Neural progenitor cell (in vitro differentiated cells): ENCODE data around the gene PTOV1.

Source experiments
- EZH2 ChIP-seq: fragments of 200-600 bp; sonication (generic); IDR thresholded peaks from 2 replicates; pipeline ENCODE4 v1.6.1; 2017; ENCODE audit warnings: antibody characterized with exemption, mild to moderate bottlenecking, moderate library complexity
- EZH2phosphoT487 ChIP-seq: fragments of 200-600 bp; sonication (generic); IDR thresholded peaks from 2 replicates; pipeline ENCODE4 v1.6.1; 2017; ENCODE audit warnings: antibody characterized with exemption
- TF ChIP-seq, protein P1 (sequence below): fragments of 200-600 bp; sonication (generic); IDR thresholded peaks from 2 replicates; pipeline ENCODE4 v1.5.1; 2017; ENCODE audit warnings: antibody characterized with exemption, mild to moderate bottlenecking

DNA sequence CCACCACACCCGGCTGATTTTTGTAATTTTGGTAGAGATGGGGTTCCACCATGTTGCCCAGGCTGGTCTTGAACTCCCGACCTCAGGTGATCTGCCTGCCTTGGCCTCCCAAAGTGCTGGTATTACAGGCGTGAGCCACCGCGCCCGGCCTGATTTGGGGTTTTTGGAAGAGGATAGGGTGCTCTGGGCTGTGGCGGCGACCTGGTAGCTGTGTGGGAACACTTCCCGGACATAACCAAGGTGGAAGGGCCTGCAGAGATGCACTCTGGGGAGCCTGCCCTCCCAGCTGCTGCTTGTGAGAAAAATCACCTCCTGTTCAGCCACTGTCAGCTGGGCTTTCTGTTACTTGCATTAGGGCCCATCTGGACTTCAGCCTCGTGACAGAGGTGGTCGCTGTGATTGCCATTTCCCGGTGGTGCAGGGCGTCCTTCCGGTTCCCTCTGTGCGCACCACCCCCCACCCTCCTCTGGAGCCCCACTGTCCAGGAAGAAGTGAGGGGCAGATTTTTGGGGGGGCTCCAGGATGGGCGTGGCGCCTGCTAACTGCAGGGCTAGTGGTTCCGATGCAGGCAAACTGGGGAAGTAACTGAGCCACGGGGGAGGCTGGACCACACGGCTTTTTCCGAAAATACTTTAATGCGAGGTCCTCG, 38.2 kb downstream of the PTOV1 start:
- TF ChIP-seq, protein P1, sequence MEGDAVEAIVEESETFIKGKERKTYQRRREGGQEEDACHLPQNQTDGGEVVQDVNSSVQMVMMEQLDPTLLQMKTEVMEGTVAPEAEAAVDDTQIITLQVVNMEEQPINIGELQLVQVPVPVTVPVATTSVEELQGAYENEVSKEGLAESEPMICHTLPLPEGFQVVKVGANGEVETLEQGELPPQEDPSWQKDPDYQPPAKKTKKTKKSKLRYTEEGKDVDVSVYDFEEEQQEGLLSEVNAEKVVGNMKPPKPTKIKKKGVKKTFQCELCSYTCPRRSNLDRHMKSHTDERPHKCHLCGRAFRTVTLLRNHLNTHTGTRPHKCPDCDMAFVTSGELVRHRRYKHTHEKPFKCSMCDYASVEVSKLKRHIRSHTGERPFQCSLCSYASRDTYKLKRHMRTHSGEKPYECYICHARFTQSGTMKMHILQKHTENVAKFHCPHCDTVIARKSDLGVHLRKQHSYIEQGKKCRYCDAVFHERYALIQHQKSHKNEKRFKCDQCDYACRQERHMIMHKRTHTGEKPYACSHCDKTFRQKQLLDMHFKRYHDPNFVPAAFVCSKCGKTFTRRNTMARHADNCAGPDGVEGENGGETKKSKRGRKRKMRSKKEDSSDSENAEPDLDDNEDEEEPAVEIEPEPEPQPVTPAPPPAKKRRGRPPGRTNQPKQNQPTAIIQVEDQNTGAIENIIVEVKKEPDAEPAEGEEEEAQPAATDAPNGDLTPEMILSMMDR: no peak
- TF ChIP-seq EZH2 (no peak), EZH2phosphoT487 (no peak)
